H9 (cell line): ENCODE measurements around the gene SCT. TPM values are rescaled to one million over a fixed set of nuclear protein-coding genes. Genes with fewer than 3 reads are reported as not detected.

Experiments
- DNase-seq: peaks from one replicate; pipeline ENCODE4 v3.0.0-alpha.2; 2017
- H2AFZ ChIP-seq: one replicate; pipeline ENCODE4 v1.6.1; 2013; ENCODE audit warnings: mild to moderate bottlenecking, low read length, control low read depth, moderate library complexity
- H2AK5ac ChIP-seq: 2 replicates; pipeline ENCODE4 v1.6.1; 2013; ENCODE audit warnings: low read length, control low read depth, mixed read lengths; ENCODE audit not compliant: insufficient read length
- H2BK120ac ChIP-seq: one replicate; pipeline ENCODE4 v1.6.1; 2013; ENCODE audit warnings: low read depth, mild to moderate bottlenecking, low read length, control low read depth, inconsistent platforms; ENCODE audit not compliant: poor library complexity, severe bottlenecking
- H2BK12ac ChIP-seq: 2 replicates; pipeline ENCODE4 v1.6.1; 2013; ENCODE audit warnings: low read length, control low read depth, mixed read lengths, low read depth; ENCODE audit not compliant: insufficient read length
- H2BK15ac ChIP-seq: 2 replicates; pipeline ENCODE4 v1.6.1; 2013; ENCODE audit warnings: low read depth, low read length, control low read depth
- H2BK20ac ChIP-seq: one replicate; pipeline ENCODE4 v1.6.1; 2013; ENCODE audit warnings: low read depth, mild to moderate bottlenecking, low read length, control low read depth, inconsistent platforms; ENCODE audit not compliant: poor library complexity, severe bottlenecking
- H2BK5ac ChIP-seq: 2 replicates; pipeline ENCODE4 v1.6.1; 2013; ENCODE audit warnings: low read length, control low read depth, mixed read lengths; ENCODE audit not compliant: insufficient read length
- H3K14ac ChIP-seq: 2 replicates; pipeline ENCODE4 v1.6.1; 2013; ENCODE audit warnings: low read length, control low read depth; ENCODE audit not compliant: insufficient read depth
- H3K18ac ChIP-seq: 2 replicates; pipeline ENCODE4 v1.6.1; 2013; ENCODE audit warnings: low read depth, mild to moderate bottlenecking, mixed read lengths, low read length, control low read depth; ENCODE audit not compliant: insufficient read length
- H3K23ac ChIP-seq: 2 replicates; pipeline ENCODE4 v1.6.1; 2013; ENCODE audit warnings: low read length, control low read depth, mixed read lengths, low read depth; ENCODE audit not compliant: insufficient read length
- H3K23me2 ChIP-seq: 2 replicates; pipeline ENCODE4 v1.6.1; 2013; ENCODE audit warnings: low read depth, mild to moderate bottlenecking, mixed read lengths, low read length, control low read depth; ENCODE audit not compliant: insufficient read length, poor library complexity, severe bottlenecking
- H3K27ac ChIP-seq: 2 replicates; pipeline ENCODE4 v1.5.1; 2013; ENCODE audit warnings: low read length, control low read depth, mixed read lengths, low read depth; ENCODE audit not compliant: insufficient read length
- H3K27me3 ChIP-seq: 2 replicates; pipeline ENCODE4 v1.6.1; 2013; ENCODE audit warnings: low read length, control low read depth, inconsistent platforms; ENCODE audit not compliant: insufficient read depth
- H3K4ac ChIP-seq: 2 replicates; pipeline ENCODE4 v1.6.1; 2013; ENCODE audit warnings: low read depth, mild to moderate bottlenecking, control low read depth, inconsistent platforms, low read length, moderate library complexity
- H3K4me1 ChIP-seq: 2 replicates; pipeline ENCODE4 v1.6.1; 2013; ENCODE audit warnings: low read length, control low read depth, inconsistent platforms; ENCODE audit not compliant: insufficient read depth
- H3K4me2 ChIP-seq: 2 replicates; pipeline ENCODE4 v1.6.1; 2013; ENCODE audit warnings: low read length, control low read depth, mixed read lengths; ENCODE audit not compliant: insufficient read length, insufficient read depth
- H3K56ac ChIP-seq: 2 replicates; pipeline ENCODE4 v1.6.1; 2013; ENCODE audit warnings: low read depth, mild to moderate bottlenecking, mixed read lengths, low read length, control low read depth; ENCODE audit not compliant: insufficient read length
- H3K79me1 ChIP-seq: 2 replicates; pipeline ENCODE4 v1.6.1; 2013; ENCODE audit warnings: low read depth, mild to moderate bottlenecking, moderate library complexity, low read length, control low read depth, inconsistent platforms; ENCODE audit not compliant: insufficient read depth, poor library complexity, severe bottlenecking
- H3K79me2 ChIP-seq: 2 replicates; pipeline ENCODE4 v1.6.1; 2013; ENCODE audit warnings: low read length, control low read depth, inconsistent platforms; ENCODE audit not compliant: insufficient read depth
- H3K9ac ChIP-seq: 2 replicates; pipeline ENCODE4 v1.6.1; 2013; ENCODE audit warnings: low read length, control low read depth, mixed read lengths; ENCODE audit not compliant: insufficient read length; ENCODE audit errors: extremely low read depth
- H3K9me3 ChIP-seq: one replicate; pipeline ENCODE4 v1.6.1; 2013; ENCODE audit warnings: low read depth, low read length, inconsistent platforms; ENCODE audit not compliant: control insufficient read depth
- H3T11ph ChIP-seq: one replicate; pipeline ENCODE4 v1.6.1; 2013; ENCODE audit warnings: mild to moderate bottlenecking, low read length, control low read depth, inconsistent platforms
- H4K20me1 ChIP-seq: one replicate; pipeline ENCODE4 v1.6.1; 2013; ENCODE audit not compliant: control insufficient read depth, insufficient read length, insufficient read depth
- H4K5ac ChIP-seq: 2 replicates; pipeline ENCODE4 v1.6.1; 2013; ENCODE audit warnings: low read depth, mild to moderate bottlenecking, mixed read lengths, low read length, control low read depth; ENCODE audit not compliant: insufficient read length
- H4K8ac ChIP-seq: replicated peaks from 2 replicates; pipeline ENCODE4 v1.6.1; 2013; ENCODE audit warnings: low read length, control low read depth, mixed read lengths, low read depth; ENCODE audit not compliant: insufficient read length
- H4K91ac ChIP-seq: 2 replicates; pipeline ENCODE4 v1.6.1; 2013; ENCODE audit warnings: low read depth, mild to moderate bottlenecking, moderate library complexity, mixed read lengths, low read length, control low read depth; ENCODE audit not compliant: insufficient read length
- H3K27ac Mint-ChIP-seq, 3 experiments: 2 replicates in 2 of 3; 3 replicates in 1 of 3; pipeline ENCODE4 v1.8.0; 2020 to 2021; ENCODE audit warnings: mixed read lengths in 3 of 3, mild to moderate bottlenecking in 1 of 3, moderate library complexity in 1 of 3
- H3K27me3 Mint-ChIP-seq: 2 replicates; pipeline ENCODE4 v1.8.0; 2021; ENCODE audit warnings: low read depth, mild to moderate bottlenecking, moderate library complexity, mixed read lengths
- H3K36me3 Mint-ChIP-seq, 3 experiments: 2 replicates in 2 of 3; 3 replicates in 1 of 3; pipeline ENCODE4 v1.8.0; 2020 to 2021; ENCODE audit warnings: low read depth in 3 of 3, mixed read lengths in 3 of 3; ENCODE audit not compliant: insufficient read depth in 1 of 3
- H3K4me1 Mint-ChIP-seq, 2 experiments: 2 replicates each; pipeline ENCODE4 v1.8.0; 2020; ENCODE audit warnings: mixed read lengths in 2 of 2
- H3K4me3 Mint-ChIP-seq, 2 experiments: 2 replicates in 1 of 2; 3 replicates in 1 of 2; pipeline ENCODE4 v1.8.0; 2020 to 2021; ENCODE audit warnings: mild to moderate bottlenecking in 2 of 2, mixed read lengths in 2 of 2, moderate library complexity in 1 of 2
- H3K9me3 Mint-ChIP-seq, 2 experiments: 2 replicates in 1 of 2; 3 replicates in 1 of 2; pipeline ENCODE4 v1.8.0; 2020; ENCODE audit warnings: mild to moderate bottlenecking in 2 of 2, mixed read lengths in 2 of 2, moderate library complexity in 1 of 2
- CTCF ChIP-seq: fragments of 200-600 bp; sonication (generic); conservative IDR thresholded peaks from 3 replicates; pipeline ENCODE4 v1.8.0; 2021; ENCODE audit warnings: antibody characterized with exemption, mild to moderate bottlenecking
- WGBS: extraction: QIAGEN DNeasy Blood & Tissue Kit; methylation state at CpG from one replicate; pipeline ENCODE4 v1.1.7; 2013; ENCODE audit warnings: missing lambda C conversion rate, low lambda C conversion rate, mixed read lengths; ENCODE audit not compliant: insufficient read length; ENCODE audit errors: extremely low coverage; 5-methylcytosine and 5-hydroxymethylcytosine counted together
- total RNA-seq: library from RNA; stranded (reverse); gene quantifications from 2 replicates; pipeline ENCODE4 v1.2.1, GENCODE V29; 2021

SCT gene
- total RNA-seq, 1 experiment from 2014 or later: 1.8 TPM

- no CpG with 5 or more reads among the region's 16 CpGs for WGBS
- Histone ChIP-seq H2BK12ac (no peak overlapping the region), H2BK5ac (no peak overlapping the region), H2BK20ac (no peak overlapping the region), H3K79me1 (no peaks in the 10 kb centered on the region), H3K18ac (no peak overlapping the region), H3K4me1 (no peaks in the 10 kb centered on the region), H2BK120ac (no peak overlapping the region), H4K8ac (no peak overlapping the region), H4K20me1 (no peaks in the 10 kb centered on the region), H3K23me2 (no peaks in the 10 kb centered on the region), H2BK15ac (no peak overlapping the region), H3K9ac (no peak overlapping the region), H4K91ac (no peak overlapping the region), H3K27me3 (no peaks in the 10 kb centered on the region), H3K79me2 (no peaks in the 10 kb centered on the region), H3T11ph (no peak overlapping the region), H2AK5ac (no peak overlapping the region), H3K56ac (no peak overlapping the region), H3K9me3 (no peaks in the 10 kb centered on the region), H3K4me2 (no peak overlapping the region), H3K27ac (no peak overlapping the region), H3K4ac (no peak overlapping the region), H2AFZ (no peak overlapping the region), H3K23ac (no peak overlapping the region), H4K5ac (no peak overlapping the region), H3K14ac (no peak overlapping the region)
- H3K4me3 Mint-ChIP-seq: no peak overlapping the region
- DNase-seq: no peak
- 0 out of 4 replicates have a peak, but pooled peaks cover 0 to 3% of the 10 kb centered on the region in 2 experiments for H3K4me1 Mint-ChIP-seq
- TF ChIP-seq CTCF: no peak
- H3K9me3 Mint-ChIP-seq: no peaks in the 10 kb centered on the region
- no peaks in the 10 kb centered on the region for H3K27me3 Mint-ChIP-seq
- H3K27ac Mint-ChIP-seq: peak overlapping the region in 1 of 3 experiments; percentile 30; a peak in 1 of 7 replicates
- peaks cover 5 to 50% (median 25%) of the 10 kb centered on the region in 3 experiments; a peak in 6 of 7 replicates for H3K36me3 Mint-ChIP-seq
Measured at GRCh38 chr11:659532-660085, 32.6 kb upstream of the SCT start.
